PFSK-1 (cell line): ENCODE results near the gene NMNAT3.

Experiments
- POLR2AphosphoS5 ChIP-seq: IDR thresholded peaks from 2 replicates; pipeline ENCODE4 v1.6.1; 2012; ENCODE audit warnings: low read depth, mild to moderate bottlenecking, control low read depth, low read length, moderate library complexity
- REST ChIP-seq, 2 experiments: IDR thresholded peaks; 2 replicates each; pipeline versions ENCODE4 v1.6.1 to v1.8.0; 2011 to 2012; ENCODE audit warnings: low read depth in 2 of 2, low read length in 2 of 2, control low read depth in 1 of 2, inconsistent platforms in 1 of 2, mild to moderate bottlenecking in 1 of 2, moderate library complexity in 1 of 2; ENCODE audit not compliant: insufficient read depth in 1 of 2

GRCh38 chr3:139677388-139678155 is at the start of gene NMNAT3:
- TF ChIP-seq POLR2AphosphoS5, result no peak
- TF ChIP-seq REST (IDR thresholded peaks at IDR 0.05; ENCODE audit: insufficient read depth in 1 of 2, low read depth in 2 of 2, low read length in 2 of 2), result no peak
